OCI-LY1 (cell line): ENCODE data around the gene HOMER2.

Experiments used
- EZH2 ChIP-seq: fragments of 200-600 bp; sonication (generic), shearing (Covaris generic); IDR thresholded peaks from 2 replicates; pipeline ENCODE4 v1.8.0; 2017; ENCODE audit warnings: borderline replicate concordance, mixed run types, mild to moderate bottlenecking, antibody characterized with exemption, low read length, moderate library complexity, mixed read lengths
- TF ChIP-seq, protein P1 (sequence below): fragments of 200-600 bp; sonication (generic), shearing (Covaris generic); IDR thresholded peaks from 2 replicates; pipeline ENCODE4 v1.5.1; 2017; ENCODE audit warnings: mild to moderate bottlenecking, antibody characterized with exemption, low read length, moderate library complexity, mixed read lengths

DNA sequence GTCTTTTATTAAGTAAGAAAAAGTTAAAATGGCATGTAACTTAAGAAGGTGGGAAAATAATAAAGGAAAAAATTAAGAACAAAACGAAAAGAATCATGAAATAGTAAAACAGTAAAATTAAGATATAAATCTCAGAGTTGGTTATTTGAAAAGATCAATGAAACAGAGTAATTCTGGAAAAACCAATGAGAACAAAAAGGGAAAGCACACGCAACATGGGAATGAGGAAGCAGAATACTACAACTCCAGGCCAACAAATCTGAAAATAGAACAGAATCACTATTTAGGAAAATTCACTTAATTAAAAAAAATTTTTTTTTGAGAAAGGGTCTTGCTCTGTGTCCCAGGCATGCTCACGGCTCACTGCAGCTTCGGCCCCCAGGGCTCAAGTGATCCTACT, 112.4 kb downstream of the HOMER2 start:
- TF ChIP-seq, protein P1, sequence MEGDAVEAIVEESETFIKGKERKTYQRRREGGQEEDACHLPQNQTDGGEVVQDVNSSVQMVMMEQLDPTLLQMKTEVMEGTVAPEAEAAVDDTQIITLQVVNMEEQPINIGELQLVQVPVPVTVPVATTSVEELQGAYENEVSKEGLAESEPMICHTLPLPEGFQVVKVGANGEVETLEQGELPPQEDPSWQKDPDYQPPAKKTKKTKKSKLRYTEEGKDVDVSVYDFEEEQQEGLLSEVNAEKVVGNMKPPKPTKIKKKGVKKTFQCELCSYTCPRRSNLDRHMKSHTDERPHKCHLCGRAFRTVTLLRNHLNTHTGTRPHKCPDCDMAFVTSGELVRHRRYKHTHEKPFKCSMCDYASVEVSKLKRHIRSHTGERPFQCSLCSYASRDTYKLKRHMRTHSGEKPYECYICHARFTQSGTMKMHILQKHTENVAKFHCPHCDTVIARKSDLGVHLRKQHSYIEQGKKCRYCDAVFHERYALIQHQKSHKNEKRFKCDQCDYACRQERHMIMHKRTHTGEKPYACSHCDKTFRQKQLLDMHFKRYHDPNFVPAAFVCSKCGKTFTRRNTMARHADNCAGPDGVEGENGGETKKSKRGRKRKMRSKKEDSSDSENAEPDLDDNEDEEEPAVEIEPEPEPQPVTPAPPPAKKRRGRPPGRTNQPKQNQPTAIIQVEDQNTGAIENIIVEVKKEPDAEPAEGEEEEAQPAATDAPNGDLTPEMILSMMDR: no peak
- no peak for TF ChIP-seq EZH2
